GM10266 (cell line): ENCODE data around the gene TMEM51.

Source experiments
- DNase-seq: peaks from one replicate; pipeline ENCODE4 v3.0.0; 2012; ENCODE audit errors: extremely low spot score
- TF ChIP-seq, protein P1 (sequence below): IDR thresholded peaks from 2 replicates; pipeline ENCODE4 v1.5.1; 2012; ENCODE audit warnings: mild to moderate bottlenecking, low read depth; ENCODE audit not compliant: control insufficient read depth, insufficient read depth; ENCODE audit errors: missing control alignments

The TMEM51 gene

DNA sequence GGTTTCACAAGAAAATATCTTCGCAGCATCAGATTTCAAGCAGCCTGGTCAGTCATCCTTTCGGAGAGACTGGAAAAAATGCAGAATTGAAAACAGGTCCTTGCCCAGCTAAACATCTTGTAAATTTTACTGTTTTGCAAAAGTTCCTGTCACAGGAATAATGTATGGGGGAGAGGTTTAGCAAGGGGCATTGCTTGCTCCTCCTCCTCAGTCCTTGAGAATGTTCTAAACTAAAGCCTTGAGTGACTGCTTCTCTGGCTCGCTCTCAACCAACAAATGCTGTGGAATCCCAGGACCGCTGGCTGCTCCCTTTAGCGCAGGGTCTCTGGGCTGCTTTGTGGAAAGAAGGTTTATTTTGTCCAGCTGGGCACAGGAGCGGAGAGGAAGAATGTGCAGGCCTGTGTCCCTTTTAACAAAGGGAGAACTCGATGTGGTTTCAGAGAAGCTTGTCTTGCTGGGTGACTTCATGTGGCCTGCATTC is 59.8 kb downstream of the TMEM51 start:
- no peak for DNase-seq
- TF ChIP-seq, protein P1, sequence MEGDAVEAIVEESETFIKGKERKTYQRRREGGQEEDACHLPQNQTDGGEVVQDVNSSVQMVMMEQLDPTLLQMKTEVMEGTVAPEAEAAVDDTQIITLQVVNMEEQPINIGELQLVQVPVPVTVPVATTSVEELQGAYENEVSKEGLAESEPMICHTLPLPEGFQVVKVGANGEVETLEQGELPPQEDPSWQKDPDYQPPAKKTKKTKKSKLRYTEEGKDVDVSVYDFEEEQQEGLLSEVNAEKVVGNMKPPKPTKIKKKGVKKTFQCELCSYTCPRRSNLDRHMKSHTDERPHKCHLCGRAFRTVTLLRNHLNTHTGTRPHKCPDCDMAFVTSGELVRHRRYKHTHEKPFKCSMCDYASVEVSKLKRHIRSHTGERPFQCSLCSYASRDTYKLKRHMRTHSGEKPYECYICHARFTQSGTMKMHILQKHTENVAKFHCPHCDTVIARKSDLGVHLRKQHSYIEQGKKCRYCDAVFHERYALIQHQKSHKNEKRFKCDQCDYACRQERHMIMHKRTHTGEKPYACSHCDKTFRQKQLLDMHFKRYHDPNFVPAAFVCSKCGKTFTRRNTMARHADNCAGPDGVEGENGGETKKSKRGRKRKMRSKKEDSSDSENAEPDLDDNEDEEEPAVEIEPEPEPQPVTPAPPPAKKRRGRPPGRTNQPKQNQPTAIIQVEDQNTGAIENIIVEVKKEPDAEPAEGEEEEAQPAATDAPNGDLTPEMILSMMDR, result no peak

GRCh38 chr1:15214527-15214926 is 61.0 kb downstream of the TMEM51 start:
- DNase-seq, result no peak
- TF ChIP-seq, protein P1, result no peak

- TF ChIP-seq, protein P1, result no peak
- no peak for DNase-seq
Observed at GRCh38 chr1:15215116-15215515, 61.6 kb downstream of the TMEM51 start.

GRCh38 chr1:15217654-15218053 is 64.1 kb downstream of the TMEM51 start:
- TF ChIP-seq, protein P1, result no peak
- no peak for DNase-seq

DNA sequence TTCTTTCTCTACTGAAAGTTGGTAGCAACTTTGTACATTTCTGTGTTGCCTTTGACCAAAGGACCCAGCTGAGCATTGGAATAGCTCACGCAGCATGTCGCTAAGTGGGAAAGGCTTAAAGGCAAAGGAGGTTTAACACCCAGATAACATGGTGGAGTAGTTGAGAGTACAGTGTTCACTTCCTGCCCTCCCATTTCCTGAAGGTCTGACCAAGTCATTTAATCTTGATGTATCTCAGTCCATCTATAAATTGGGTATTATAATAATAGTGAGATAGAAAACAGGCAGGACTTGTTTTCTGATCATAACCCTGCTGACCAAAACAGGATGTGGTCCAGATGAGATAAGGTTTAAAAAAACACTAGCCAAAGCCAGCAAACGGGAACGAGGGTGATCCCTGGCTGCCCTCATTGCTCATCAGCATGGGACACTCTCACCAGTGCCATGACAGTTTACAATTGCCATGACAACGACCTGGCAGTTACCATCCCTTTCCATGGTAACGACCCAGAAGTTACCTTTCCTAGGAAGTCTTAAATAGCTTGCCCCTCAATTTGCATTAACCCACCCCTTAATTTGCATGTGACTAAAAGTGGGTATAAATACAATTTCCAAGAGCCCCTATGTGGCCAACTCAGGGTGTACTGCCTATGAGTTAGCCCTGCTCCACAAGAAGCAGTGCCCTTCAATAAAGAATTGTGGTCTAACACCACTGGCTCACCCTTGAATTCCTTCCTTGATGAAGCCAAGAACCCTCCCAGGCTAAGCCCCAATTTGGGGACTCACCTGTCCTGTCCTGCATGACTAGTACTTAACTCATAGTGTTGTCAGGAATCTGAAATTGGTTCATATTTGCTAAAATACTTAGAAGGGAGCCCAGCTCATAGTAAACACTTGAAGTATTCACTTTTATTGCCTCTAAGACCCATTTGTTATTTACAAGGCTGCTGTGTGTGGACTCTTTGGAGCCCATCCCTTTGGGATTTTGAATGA is 65.0 kb downstream of the TMEM51 start:
- TF ChIP-seq, protein P1, result no peak
- no peak for DNase-seq

DNA sequence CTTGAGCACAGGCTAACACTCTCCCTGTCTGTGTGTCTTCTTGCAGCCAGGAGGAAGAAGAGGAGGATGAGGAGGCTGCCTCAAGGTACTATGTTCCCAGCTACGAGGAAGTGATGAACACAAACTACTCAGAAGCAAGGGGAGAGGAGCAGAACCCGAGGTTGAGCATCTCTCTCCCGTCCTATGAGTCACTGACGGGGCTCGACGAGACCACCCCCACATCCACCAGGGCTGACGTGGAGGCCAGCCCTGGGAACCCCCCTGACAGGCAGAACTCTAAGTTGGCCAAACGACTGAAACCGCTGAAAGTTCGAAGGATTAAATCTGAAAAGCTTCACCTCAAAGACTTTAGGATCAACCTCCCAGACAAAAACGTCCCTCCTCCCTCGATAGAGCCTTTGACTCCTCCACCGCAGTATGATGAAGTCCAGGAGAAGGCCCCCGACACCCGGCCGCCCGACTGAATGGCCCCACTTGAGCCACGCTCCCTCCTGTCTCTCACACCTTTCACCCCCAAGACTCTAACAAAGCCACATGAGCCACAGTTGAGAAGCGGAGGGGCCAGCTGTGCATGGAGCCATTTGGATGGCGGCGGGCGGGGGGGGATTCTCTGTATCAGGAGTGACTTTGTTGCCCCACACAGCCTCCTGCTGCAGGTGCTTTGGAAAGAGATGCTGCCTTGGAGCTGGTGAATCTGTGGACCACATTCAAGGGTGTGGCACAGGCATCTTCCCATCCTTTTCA is 65.9 kb downstream of the TMEM51 start:
- no peak for DNase-seq
- TF ChIP-seq, protein P1, result no peak
